MCF 10A (cell line): ENCODE measurements around the gene SLC25A13. TPM values are rescaled to one million over a fixed set of nuclear protein-coding genes. Genes with fewer than 3 reads are reported as not detected.
A peak's percentile ranks its signal among the peaks of the same experiment; 100 is the strongest.

Experiments
- BruUV-seq: library from RNA; stranded (reverse); fragments of 400-500 nt; replicated peaks from 2 replicates; lab custom pipeline; 2021; lab: Mats Ljungman, UMichigan
- CTCF ChIA-PET: fragments of 300-600 bp; sonication (Branson Sonifier 250); formaldehyde crosslinking; extraction: SDS; loops from one replicate; lab custom pipeline; 2021; ENCODE audit warnings: antibody characterized with exemption, inconsistent platforms; lab: Yijun Ruan, JAX
- POLR2A ChIA-PET: fragments of 300-600, 350-650 bp; sonication (Branson Sonifier 250); formaldehyde crosslinking; extraction: SDS; loops from one replicate; lab custom pipeline; 2020; ENCODE audit warnings: antibody characterized with exemption, inconsistent platforms; lab: Yijun Ruan, JAX
- DNase-seq: peaks from one replicate; pipeline ENCODE4 v3.0.0-alpha.2; 2018; ENCODE audit not compliant: unreplicated experiment
- H3K27ac Mint-ChIP-seq: one replicate; pipeline ENCODE4 v1.8.0; 2022; ENCODE audit warnings: mild to moderate bottlenecking, low read depth, mixed read lengths; ENCODE audit not compliant: unreplicated experiment
- H3K27me3 Mint-ChIP-seq: one replicate; pipeline ENCODE4 v1.8.0; 2022; ENCODE audit warnings: mixed read lengths; ENCODE audit not compliant: insufficient read depth, unreplicated experiment
- H3K36me3 Mint-ChIP-seq: one replicate; pipeline ENCODE4 v1.8.0; 2022; ENCODE audit warnings: mild to moderate bottlenecking, moderate library complexity, mixed read lengths; ENCODE audit not compliant: insufficient read depth, unreplicated experiment
- H3K4me1 Mint-ChIP-seq: one replicate; pipeline ENCODE4 v1.8.0; 2022; ENCODE audit warnings: mixed read lengths; ENCODE audit not compliant: insufficient read depth, unreplicated experiment
- H3K4me3 Mint-ChIP-seq: one replicate; pipeline ENCODE4 v1.8.0; 2022; ENCODE audit warnings: mild to moderate bottlenecking, moderate library complexity, mixed read lengths; ENCODE audit not compliant: unreplicated experiment
- H3K9me3 Mint-ChIP-seq: one replicate; pipeline ENCODE4 v1.8.0; 2022; ENCODE audit warnings: mixed read lengths; ENCODE audit not compliant: unreplicated experiment
- intact Hi-C: fragments of 100-400 bp; cut with micrococcal nuclease; formaldehyde crosslinking; loops from 2 replicates; pipeline ENCODE4 v1.14.1; 2022
- total RNA-seq: library from RNA; stranded (reverse); gene quantifications from 2 replicates; pipeline ENCODE4 v1.2.3, GENCODE V29; 2022
- TF ChIP-seq, protein P1 (sequence below): fragments of 200-600 bp; IDR thresholded peaks from one replicate; pipeline ENCODE4 v1.8.0; 2022; ENCODE audit warnings: antibody characterized with exemption, mild to moderate bottlenecking; ENCODE audit not compliant: unreplicated experiment

Gene SLC25A13
- total RNA-seq, 1 experiment from 2014 or later: 28.6 TPM

GRCh38 chr7:96102096-96102811 is 219.6 kb downstream of the SLC25A13 start:
- ChIA-PET CTCF (interaction anchor here (1.3 kb wide), 1 partner anchor 27 kb away, joined by 3 read pairs; no protein-coding TSS in a partner anchor), POLR2A (no interaction called here)
- DNase-seq: no peak
- Mint-ChIP-seq H3K27me3 (peaks cover 16% of the 10 kb centered on the region), H3K9me3 (no peaks in the 10 kb centered on the region), H3K4me1 (no peaks in the 10 kb centered on the region), H3K36me3 (no peaks in the 10 kb centered on the region), H3K4me3 (no peak overlapping the region), H3K27ac (no peak overlapping the region)
- BruUV-seq: no TSS peak
- TF ChIP-seq, protein P1, sequence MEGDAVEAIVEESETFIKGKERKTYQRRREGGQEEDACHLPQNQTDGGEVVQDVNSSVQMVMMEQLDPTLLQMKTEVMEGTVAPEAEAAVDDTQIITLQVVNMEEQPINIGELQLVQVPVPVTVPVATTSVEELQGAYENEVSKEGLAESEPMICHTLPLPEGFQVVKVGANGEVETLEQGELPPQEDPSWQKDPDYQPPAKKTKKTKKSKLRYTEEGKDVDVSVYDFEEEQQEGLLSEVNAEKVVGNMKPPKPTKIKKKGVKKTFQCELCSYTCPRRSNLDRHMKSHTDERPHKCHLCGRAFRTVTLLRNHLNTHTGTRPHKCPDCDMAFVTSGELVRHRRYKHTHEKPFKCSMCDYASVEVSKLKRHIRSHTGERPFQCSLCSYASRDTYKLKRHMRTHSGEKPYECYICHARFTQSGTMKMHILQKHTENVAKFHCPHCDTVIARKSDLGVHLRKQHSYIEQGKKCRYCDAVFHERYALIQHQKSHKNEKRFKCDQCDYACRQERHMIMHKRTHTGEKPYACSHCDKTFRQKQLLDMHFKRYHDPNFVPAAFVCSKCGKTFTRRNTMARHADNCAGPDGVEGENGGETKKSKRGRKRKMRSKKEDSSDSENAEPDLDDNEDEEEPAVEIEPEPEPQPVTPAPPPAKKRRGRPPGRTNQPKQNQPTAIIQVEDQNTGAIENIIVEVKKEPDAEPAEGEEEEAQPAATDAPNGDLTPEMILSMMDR: no peak
- intact Hi-C loops: no loop called here

GRCh38 chr7:96100737-96101136 is 221.2 kb downstream of the SLC25A13 start:
- Mint-ChIP-seq H3K9me3 (no peaks in the 10 kb centered on the region), H3K4me1 (no peaks in the 10 kb centered on the region), H3K4me3 (no peak overlapping the region), H3K36me3 (no peaks in the 10 kb centered on the region), H3K27ac (no peak overlapping the region), H3K27me3 (peaks cover 16% of the 10 kb centered on the region)
- intact Hi-C loops: no loop called here
- TF ChIP-seq, protein P1: no peak
- DNase-seq: no peak
- no TSS peak for BruUV-seq
- ChIA-PET CTCF (interaction anchor here (1.7 kb wide), 1 partner anchor 42 kb away, joined by 4 read pairs; no protein-coding TSS in a partner anchor), POLR2A (interaction anchor here (0.8 kb wide), 1 partner anchor 12 kb away, joined by 4 read pairs; no protein-coding TSS in a partner anchor)

DNA sequence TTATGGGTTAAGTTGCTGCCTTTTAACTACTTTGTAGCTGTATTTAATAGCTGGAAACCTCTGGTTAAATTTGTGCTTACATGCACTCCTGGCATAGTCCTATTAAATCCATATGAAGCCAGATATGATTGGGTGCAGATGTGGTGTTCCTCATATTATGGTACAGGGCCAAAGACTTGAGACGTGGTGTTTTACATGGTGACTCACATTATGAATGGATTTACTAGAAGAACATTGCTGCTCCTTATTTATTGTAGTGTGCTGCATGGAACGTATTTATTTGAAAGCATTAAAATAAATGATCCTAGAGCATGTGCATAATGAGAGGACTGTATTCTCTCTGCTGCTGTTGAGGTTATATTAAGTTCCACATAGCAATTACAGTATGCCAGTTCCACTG is 224.1 kb downstream of the SLC25A13 start:
- ChIA-PET POLR2A (no interaction called here), CTCF (no interaction called here)
- Mint-ChIP-seq H3K27me3 (peaks cover 24% of the 10 kb centered on the region), H3K36me3 (no peaks in the 10 kb centered on the region), H3K4me1 (no peaks in the 10 kb centered on the region), H3K27ac (no peak overlapping the region), H3K4me3 (no peak overlapping the region), H3K9me3 (no peaks in the 10 kb centered on the region)
- no peak for DNase-seq
- BruUV-seq: no TSS peak
- intact Hi-C loops: no loop called here
- TF ChIP-seq, protein P1: no peak

GRCh38 chr7:96093435-96093834 is 228.5 kb downstream of the SLC25A13 start:
- peak; percentile 15 for DNase-seq
- no peak overlapping the region for H3K27ac Mint-ChIP-seq
- no peaks in the 10 kb centered on the region for H3K9me3 Mint-ChIP-seq
- peaks cover 32% of the 10 kb centered on the region for H3K27me3 Mint-ChIP-seq
- ChIA-PET CTCF (no interaction called here), POLR2A (interaction anchor here (1.2 kb wide), 1 partner anchor 13 kb away, joined by 3 read pairs; no protein-coding TSS in a partner anchor)
- H3K36me3 Mint-ChIP-seq: no peaks in the 10 kb centered on the region
- no TSS peak for BruUV-seq
- TF ChIP-seq, protein P1: no peak
- intact Hi-C loops: no loop called here
- no peak overlapping the region for H3K4me3 Mint-ChIP-seq
- H3K4me1 Mint-ChIP-seq: no peaks in the 10 kb centered on the region
